LHCN-M2 (cell line): ENCODE measurements around the gene MYRF. TPM values are rescaled to one million over a fixed set of nuclear protein-coding genes. Genes with fewer than 3 reads are reported as not detected.

ENCODE experiments used
- DNase-seq: peaks from one replicate; pipeline ENCODE4 v3.0.0-alpha.2; 2012; ENCODE audit warnings: low read depth
- total RNA-seq: library from RNA; depleted of rRNA; stranded (reverse); fragments of >200 nt; gene quantifications from 2 replicates; pipeline ENCODE4 v1.2.3, GENCODE V29; 2014

The MYRF gene
- total RNA-seq, 1 experiment from 2014 or later = 0.17 TPM

DNA sequence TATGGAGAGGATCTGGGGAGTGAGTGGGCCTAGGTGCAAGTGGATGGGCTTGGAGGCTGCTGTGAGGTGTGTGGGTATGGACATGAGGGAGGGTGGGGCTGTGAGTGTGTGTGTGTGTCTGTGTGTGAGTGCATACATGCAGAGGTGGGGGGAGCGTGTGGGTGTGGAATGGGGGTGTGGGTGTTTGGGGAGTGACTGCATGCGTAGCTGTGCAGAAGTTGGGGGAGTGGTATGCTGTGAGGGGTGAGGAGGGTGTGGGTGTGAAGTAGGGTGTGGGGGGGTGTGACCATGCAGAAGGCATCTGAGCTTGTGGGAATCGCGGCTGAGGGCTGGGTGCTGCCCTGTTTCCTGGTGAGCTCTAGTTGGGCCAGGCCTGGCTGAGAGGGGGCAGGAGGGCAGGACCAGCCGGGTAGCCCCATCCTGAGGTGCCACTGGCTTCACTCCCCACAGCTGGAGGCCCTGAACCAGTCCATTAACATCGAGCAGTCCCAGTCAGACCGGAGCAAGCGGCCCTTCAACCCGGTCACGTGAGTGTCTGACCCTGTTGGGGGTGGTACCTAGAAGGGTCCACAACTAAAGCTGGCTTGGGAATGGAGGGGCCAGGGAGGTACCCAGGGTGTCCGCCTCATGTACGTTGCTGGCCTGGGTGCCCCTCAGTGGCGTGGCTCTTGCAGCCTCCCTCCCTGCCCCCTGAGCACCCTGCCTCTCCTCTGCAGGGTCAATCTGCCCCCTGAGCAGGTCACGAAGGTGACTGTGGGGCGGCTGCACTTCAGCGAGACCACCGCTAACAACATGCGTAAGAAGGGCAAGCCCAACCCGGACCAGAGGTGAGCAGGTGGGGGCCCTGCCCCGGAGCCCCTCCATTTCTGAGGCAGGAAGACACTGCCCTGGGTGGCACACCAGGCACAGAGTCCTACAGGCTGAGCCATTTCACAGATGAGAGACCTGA is 23.4 kb downstream of the MYRF start:
- DNase-seq = no peak

DNA sequence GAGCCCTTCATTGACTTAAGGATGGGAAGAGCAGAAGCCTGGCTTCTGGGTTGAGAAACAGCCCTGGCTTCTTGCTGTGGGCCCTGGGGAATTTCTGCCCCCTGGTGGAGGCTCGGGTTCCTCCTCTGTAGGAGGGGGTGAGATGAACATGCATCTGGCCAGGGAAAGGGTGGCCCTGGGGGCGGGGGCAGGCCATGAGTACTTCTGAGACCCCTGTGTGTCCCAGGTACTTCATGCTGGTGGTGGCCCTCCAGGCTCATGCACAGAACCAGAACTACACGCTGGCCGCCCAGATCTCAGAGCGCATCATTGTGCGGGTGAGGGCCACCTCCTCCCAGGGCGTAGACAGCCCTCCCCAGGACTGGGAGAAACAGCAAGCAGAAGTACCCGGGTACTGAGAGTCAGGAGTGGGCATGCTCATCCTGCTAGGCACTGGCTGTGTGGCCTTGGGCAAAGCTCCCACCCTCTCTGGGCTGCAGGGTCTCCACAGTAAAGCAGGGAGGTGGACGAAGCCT is 24.2 kb downstream of the MYRF start:
- peak; percentile 45 for DNase-seq

DNA sequence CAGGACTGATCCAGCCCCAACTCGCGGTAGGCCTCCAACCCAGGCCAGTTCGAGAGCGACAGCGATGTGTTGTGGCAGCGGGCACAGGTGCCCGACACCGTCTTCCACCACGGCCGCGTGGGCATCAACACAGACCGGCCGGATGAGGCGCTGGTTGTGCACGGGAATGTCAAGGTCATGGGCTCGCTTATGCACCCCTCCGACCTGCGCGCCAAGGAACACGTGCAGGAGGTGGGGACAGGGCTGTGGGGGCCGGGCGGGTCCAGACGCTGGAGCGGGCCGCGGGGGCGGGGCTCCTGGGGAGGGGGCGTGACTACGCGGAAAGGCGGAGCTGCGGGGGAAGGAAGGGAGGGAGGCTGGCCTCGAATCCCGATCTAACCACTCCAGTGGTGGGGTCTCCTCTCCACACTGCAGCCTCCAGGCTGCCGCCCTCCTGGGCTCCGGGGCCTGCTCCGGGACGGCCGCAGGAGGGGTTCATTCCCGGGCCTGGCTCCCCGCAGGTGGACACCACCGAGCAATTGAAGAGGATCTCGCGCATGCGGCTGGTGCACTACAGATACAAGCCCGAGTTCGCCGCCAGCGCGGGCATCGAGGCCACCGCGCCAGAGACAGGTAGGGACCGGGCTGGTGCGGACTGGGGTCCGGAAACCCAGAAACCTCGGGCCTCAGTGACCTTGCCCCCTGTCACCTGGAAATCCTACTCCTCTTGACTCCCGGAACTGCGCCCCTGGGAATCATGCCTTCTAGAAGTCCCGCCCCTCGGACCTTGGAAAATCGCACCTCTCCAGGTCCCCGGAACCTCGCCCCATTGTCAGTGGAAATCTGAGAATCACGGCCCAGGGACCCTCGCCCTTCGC is 25.0 kb downstream of the MYRF start:
- no peak for DNase-seq

DNA sequence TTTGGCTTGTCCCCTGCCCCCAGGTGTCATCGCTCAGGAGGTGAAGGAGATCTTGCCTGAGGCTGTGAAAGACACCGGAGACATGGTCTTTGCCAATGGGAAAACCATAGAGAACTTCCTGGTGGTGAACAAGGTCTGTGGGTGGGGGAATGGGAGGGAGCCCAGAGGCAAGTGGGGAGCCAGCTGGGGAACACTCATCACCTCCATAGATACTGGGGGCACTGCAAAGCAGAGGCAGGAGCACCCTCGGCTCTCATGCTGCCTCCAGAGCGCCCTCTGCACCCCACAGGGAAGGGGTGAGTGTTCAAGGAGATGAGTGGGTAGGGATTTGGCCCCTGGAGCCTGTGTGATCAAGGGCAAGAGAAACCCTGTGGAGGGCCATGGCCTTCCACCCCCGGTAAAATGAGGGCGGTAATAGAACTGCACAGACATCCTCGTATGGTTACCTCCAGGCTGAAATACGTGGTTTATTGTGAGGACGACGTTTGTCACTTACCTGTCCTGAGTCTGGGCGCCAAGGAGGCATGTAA is 26.0 kb downstream of the MYRF start:
- no peak for DNase-seq

DNA sequence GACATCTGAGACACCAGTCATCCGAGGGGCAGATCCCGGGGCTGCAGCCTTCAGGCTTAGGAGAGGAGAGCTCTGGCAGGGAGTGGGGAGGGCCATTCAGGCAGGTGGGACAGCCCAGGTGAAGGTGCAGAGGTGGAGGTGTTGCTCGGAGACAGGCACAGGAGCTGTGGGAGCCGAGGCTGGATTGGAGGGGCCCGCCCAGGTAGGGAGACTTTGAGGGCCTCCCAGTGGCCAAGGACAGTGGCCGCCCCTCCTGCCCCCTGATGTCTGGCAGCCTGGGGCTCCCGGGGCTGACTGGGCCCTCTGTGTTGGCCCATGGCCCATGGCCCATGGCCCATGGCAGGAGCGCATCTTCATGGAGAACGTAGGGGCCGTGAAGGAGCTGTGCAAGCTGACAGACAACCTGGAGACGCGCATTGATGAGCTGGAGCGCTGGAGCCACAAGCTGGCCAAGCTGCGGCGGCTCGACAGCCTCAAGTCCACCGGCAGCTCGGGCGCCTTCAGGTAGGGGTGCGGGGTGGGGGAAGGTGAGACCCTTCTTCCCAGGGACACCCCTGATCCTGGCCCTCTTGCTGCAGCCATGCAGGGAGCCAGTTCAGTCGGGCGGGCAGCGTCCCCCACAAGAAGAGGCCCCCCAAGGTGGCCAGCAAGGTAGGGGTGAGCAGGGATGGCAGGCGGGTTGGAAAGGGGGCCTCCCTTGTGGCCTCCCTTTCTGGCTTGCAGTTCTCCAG is 26.6 kb downstream of the MYRF start:
- DNase-seq = no peak

DNA sequence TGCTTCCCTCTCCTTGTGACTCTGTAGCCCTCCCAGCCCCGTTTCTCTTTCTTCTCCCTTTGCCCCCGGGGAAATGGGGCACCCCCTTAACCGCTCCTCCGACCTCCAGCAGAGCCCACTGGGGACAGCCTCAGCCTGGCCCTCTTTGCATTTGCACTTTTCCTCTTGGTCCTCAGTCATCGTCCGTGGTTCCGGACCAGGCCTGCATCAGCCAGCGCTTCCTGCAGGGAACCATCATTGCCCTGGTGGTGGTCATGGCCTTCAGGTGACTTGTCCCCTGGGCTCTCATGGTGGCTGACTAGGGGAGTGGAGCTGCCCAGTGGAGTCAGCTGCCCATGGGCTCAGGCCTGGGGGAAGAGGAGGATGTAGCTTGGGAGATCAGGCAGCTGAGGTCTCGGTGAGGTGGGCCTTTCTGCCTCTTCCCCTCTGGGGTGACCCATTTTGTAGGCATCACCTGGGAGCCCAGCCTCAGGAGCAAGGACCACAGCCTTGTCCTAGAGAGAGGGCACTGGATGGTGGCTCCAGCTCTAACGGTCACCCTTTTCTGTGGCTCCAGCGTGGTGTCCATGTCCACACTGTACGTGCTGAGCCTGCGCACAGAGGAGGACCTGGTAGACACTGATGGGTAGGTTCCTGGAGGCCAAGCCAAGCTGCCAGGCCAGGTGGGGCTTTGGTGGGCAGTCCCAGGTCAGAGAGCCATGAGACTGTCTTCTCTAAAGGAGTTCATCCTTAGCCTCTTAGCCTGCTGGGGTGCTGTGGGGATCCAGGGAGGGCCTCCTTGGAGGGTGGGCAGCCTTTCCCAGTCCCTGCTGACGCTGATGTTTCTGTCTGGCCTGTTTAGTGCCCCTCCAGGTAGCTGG is 27.5 kb downstream of the MYRF start:
- no peak for DNase-seq

DNA sequence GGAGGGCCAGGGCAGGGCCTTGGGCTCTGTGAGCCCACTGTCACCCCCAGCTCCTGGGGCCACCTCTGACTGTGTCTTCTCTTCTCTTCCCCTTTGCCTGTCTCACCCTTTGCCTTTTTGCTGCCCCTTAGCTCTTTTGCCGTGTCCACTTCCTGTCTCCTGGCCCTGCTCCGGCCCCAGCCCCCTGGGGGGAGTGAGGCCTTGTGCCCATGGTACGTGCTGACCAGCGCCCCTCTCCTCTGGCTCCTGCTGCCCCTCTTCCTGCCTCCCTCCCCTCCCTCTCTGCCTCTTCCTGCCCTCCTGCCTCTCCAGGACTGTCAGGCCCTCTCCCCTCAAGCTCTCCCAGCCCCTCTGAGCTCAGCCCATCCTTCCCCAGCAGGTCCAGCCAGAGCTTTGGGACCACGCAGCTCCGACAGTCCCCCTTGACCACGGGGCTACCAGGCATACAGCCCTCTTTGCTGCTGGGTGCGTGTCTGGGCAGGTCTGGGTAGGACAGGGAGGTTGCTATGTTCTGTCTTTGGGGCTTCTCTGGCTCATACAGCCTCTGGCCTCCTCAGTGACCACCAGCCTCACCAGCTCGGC is 28.2 kb downstream of the MYRF start:
- no peak for DNase-seq

DNA sequence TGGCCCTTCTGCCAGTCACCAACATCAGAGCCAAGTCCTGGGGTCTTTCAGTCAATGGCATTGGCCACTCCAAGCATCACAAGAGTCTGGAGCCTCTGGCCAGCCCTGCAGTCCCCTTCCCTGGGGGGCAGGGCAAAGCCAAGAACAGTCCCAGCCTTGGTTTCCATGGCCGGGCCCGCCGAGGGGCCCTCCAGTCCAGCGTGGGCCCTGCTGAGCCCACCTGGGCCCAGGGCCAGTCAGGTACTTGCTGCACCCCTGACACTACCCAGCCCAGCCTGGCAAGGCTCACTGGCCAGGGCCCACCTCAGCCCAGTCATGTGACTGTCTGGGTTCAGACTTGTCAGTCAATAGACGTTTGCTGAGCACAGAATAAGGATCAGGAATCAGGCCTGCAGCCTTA is 29.1 kb downstream of the MYRF start:
- DNase-seq = no peak

DNA sequence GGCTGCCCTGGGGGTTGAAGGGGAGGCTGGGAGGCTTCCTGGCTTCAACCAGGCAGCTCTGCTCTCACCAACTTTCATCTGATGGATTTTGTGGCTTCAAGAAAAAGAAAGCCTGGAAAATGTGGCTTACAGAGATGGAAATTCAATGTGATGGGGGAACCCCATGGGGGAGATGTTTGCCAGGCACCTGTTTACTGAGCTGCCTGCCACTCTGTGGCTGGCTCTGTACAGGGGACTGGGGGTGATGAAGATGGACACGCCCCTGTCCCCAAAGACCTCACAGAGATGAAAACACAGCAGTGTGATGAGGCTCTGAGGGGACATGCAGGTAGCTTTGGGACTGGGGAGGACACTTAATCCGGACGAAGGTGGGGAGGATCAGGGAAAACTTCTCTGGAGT is 29.9 kb downstream of the MYRF start:
- no peak for DNase-seq

DNA sequence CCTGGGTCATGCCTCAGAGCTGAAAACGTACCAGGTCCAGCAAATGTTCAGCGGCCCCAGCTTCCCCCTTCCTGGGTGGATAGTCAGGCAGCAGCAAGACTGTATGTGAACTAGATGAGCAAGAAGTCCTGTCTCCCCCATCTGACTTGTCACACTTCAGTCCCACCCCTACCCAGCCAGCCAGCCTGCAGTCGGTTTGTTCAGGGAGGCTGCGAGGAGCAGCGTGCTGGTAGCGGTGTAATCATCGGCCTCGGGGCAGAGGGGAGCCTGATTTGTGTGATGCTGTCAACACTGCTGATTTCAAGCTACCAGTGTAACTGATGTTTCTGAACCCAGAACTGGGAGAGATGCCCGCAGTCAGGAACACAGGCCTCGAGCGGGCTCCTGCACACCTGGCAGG is 30.4 kb downstream of the MYRF start:
- no peak for DNase-seq

DNA sequence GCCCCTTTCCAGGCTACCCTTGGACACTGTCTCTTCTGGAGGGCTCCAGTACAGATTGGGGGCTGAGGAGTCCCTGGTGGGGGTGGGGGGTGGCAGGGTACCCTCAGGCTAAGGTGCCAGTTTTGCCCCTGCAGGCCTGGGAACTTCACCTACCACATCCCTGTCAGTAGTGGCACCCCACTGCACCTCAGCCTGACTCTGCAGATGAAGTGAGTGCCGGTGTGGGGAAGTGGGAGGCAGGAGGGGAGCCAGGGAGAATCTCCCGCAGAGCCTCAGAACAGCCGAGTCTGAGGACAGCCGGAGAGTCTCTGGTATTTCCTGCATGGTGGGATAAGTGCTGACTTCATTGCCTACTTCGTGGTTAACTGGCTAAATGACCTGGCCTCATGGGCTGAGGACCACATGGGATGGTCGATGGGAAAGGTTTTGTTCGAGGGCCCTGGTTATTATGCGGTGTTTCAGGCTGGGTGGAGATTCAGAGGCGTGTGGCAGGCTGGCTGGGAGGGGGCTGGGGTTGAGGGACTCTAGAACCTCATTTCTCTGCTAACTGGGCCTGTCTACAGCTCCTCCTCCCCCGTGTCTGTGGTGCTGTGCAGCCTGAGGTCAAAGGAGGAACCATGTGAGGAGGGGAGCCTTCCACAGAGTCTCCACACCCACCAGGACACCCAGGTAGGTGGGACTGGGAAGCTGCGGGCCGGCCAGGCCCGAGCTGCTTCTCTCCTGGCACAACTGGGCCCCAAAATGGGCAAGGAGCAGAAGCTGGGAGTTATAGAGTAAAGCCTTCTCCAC is 31.5 kb downstream of the MYRF start:
- no peak for DNase-seq

DNA sequence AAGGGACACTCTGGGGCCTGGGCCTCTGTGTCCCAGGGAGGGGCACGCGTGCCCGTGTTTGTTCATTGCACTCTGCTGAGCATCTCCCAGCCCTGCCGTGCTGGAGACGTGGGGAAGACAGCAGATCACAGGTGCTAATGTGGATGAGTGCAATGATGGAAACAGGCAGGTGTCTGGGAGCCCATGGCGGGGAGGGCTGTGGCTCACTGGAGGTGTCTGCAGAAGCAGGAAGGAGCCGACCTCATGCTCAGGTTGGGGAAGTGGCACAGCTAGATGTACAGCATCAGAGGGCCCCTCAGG is 32.0 kb downstream of the MYRF start:
- DNase-seq = no peak

DNA sequence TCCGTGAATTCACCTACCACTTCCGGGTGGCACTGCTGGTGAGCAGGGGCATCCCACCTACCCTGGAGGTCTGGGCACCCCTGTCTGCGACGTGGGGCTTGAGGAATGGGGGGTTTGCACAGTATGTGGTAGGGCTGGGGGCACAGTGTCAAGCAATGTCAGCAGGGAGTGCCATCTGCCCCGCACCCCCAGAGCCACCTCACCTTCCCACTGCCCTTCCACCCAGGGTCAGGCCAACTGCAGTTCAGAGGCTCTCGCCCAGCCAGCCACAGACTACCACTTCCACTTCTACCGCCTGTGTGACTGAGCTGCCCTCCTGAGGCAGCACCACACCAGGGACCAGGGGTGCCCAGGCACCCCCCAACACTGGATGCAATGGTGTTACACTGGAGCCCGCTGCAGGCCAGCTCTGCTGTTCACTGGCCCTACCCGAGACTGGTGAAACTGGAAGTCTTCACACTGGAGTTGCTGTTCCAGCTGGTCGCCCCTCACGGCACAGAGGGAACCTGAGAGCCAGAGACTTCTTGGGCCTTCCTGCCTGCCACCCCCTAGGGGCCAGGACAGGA is 33.5 kb downstream of the MYRF start:
- DNase-seq = no peak

DNA sequence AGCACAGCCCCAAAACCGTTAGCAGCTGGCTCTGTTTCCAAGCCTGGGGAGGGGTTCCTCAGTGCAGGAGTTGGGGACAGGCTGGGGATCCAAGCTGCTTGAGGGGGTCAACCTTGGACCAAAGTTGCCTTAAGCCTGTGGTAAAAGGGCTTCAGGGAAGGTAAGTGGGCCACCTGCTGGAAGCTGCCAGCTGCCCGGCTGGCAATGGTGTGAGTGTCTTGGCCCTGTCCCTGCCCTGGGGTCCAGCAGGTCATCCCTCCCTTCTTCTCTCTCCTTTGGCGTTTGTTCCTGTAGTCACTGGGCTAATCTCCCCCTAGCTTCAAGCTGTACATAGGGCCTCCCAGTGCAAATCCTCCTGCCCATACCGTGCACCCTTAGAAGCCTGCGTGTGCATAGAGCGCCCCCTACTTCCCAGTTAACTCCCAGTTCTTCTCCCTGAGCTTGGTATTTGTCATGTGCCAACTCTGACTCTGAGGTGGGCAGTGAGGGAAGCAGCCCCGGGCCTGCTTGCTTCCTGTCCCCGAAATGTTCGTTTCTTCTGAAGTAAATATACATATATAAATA is 35.6 kb downstream of the MYRF start:
- DNase-seq = peak; percentile 44

DNA sequence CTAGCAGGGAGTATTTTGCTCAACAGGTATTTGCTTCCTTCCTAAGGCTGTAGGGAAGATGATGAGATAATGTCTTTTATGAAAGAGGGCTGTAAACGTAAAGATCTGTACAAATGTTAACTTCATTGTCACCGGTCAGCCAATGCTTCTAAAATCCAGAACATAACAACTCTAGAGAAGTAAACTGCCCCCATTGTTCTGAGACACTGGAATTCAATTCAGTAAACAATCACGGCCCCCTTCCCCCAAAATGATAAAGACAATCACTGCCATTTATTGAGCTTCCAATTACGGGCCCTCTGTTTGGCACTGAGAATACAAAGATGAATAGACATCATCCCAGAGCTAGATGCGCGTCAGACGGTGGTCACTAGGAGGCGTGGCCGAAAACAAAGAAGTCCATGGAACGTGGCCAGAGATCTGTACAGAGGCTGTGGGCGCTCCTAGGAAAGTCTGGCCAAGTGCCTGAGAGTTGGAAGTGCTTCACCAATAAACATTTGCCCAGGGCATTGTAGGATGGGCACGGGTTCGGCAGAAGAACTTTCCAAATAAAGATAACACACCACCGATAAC is 39.4 kb downstream of the MYRF start:
- peak; percentile 83 for DNase-seq

DNA sequence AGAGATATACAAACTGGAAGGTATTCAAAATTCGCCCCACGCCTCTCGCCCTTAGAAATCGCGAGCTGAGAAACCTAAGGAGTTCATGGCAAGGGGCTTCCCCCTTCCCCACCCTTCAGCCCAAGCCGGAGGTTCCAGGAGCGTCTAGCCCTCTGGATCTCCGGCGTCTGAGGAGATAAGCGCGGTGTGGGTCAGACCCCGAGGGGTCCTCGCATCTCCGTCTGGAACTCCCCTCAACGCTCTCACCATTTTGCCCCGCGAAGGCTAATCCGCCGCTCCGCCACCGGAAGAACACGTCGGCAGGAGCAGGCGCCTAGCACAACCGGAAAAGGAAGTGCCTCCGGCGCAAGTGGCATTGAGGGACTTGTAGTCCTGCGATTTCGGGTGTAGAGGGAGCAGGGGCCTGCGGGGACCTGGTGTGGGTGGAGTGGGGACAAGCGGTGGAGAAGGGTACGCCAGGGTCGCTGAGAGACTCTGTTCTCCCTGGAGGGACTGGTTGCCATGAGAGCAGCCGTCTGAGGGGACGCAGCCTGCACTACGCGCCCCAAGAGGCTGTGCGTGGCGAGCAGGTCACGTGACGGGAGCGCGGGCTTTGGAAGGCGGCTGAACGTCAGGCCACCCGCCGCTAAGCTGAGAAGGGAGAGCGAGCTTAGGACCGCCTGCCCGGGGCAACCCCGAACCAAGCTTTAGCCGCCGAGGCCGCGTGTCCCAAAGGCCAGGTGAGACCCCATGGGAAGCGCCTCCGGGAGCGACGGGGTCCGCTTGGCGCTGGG is 40.1 kb downstream of the MYRF start, which contains the start of the genes FEN1 and TMEM258:
Gene FEN1 (plus strand): TSS at position 602 of the 773 bp plus-strand sequence. CDS start 2,451 bp downstream, outside the sequence.
Gene TMEM258 (minus strand): TSS at position 290 of the 773 bp plus-strand sequence. CDS start 41 bp downstream, at position 249.
- peak; percentile 90 for DNase-seq
